AG10803 (cell line): Measurements from ENCODE around the gene AKT1S1.

Experiments
- DNase-seq: peaks from one replicate; pipeline ENCODE4 v3.0.0; 2010; ENCODE audit warnings: low read depth
- H3K4me3 ChIP-seq: 2 replicates; pipeline ENCODE4 v1.5.1; 2011; ENCODE audit warnings: mild to moderate bottlenecking, low read length, control low read depth
- TF ChIP-seq, protein P1 (sequence below): conservative IDR thresholded peaks from 2 replicates; pipeline ENCODE4 v1.5.1; 2011; ENCODE audit warnings: mild to moderate bottlenecking, low read length, control low read depth, inconsistent platforms

Gene AKT1S1

DNA sequence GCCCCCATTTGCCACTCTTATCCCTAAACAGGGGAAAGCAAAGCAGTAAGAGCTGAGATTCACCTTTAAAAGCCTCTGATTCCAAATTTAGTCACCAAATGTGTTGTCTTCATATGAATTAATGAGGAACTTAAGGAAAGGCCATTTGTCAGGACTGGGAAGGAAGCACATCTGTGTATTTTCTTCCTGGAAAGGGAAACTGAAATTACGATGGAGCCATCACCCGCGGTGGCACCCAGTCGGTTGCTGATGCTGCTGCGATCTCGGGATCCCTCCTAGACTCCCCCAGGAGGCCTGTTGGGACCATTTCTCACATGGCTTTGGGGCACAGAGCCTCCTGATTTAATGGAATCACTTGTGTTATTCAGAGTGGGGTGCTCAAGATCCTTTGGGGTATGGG lies 27.0 kb upstream of the AKT1S1 start:
- TF ChIP-seq, protein P1, sequence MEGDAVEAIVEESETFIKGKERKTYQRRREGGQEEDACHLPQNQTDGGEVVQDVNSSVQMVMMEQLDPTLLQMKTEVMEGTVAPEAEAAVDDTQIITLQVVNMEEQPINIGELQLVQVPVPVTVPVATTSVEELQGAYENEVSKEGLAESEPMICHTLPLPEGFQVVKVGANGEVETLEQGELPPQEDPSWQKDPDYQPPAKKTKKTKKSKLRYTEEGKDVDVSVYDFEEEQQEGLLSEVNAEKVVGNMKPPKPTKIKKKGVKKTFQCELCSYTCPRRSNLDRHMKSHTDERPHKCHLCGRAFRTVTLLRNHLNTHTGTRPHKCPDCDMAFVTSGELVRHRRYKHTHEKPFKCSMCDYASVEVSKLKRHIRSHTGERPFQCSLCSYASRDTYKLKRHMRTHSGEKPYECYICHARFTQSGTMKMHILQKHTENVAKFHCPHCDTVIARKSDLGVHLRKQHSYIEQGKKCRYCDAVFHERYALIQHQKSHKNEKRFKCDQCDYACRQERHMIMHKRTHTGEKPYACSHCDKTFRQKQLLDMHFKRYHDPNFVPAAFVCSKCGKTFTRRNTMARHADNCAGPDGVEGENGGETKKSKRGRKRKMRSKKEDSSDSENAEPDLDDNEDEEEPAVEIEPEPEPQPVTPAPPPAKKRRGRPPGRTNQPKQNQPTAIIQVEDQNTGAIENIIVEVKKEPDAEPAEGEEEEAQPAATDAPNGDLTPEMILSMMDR: no peak
- no peak overlapping the region for H3K4me3 ChIP-seq
- no peak for DNase-seq

- no peak within 1 kb of the TSS for H3K4me3 ChIP-seq
- TF ChIP-seq, protein P1: no peak
- peak; percentile 9 for DNase-seq
Measured at GRCh38 chr19:49896863-49897621, 19.9 kb upstream of the AKT1S1 start, which contains the start of gene IL4I1. Gene IL4I1, minus strand, starts transcription at chr19:49896887. Its CDS starts 727 bp downstream, at chr19:49896160.

GRCh38 chr19:49895566-49896297 lies 18.6 kb upstream of the AKT1S1 start:
- DNase-seq: no peak
- TF ChIP-seq, protein P1: no peak

GRCh38 chr19:49894879-49895565 lies 17.9 kb upstream of the AKT1S1 start:
- TF ChIP-seq, protein P1: no peak
- no peak for DNase-seq

More at GRCh38 chr19:49895566-49896297, 18.6 kb upstream of the AKT1S1 start:
- H3K4me3 ChIP-seq: no peak overlapping the region

GRCh38 chr19:49894011-49894664 lies 17.0 kb upstream of the AKT1S1 start:
- TF ChIP-seq, protein P1: no peak
- H3K4me3 ChIP-seq: no peak overlapping the region
- DNase-seq: no peak

More at GRCh38 chr19:49894879-49895565, 17.9 kb upstream of the AKT1S1 start:
- H3K4me3 ChIP-seq: no peak overlapping the region

DNA sequence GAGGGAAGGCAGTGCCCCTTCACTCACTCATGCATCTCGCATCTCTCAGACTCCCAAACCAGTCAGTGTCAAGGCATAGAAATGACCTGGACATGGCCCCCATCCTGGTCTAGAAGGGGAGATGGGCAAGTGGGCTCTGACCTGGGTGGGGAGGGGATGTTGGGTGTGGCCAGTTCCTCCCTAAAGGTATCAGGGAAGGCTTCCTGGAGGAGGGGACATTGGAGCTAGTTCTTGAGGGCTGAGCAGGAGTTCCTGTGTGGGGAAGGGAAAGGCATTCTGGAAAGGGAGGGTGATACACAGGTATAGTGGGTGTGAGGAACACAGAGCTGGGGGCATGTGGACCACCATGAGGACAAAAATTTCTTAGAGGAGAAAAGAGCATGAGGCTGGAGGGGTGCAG lies 15.6 kb upstream of the AKT1S1 start:
- TF ChIP-seq, protein P1: no peak
- DNase-seq: no peak
- H3K4me3 ChIP-seq: no peak overlapping the region
